Duodenal mucosa (tissue), 2 donors: ENCODE measurements around the gene DDHD1.
A peak's percentile ranks its signal among the peaks of the same experiment; 100 is the strongest.
"Not testable (repeated sequence)": the region's sequence is repeated elsewhere in the genome, so short reads cannot be mapped to it uniquely, and the experiment has no call there.

ENCODE experiments used
- H3K27ac ChIP-seq: one replicate; pipeline ENCODE4 v1.7.0; 2013; ENCODE audit warnings: low read depth, low read length
- H3K27me3 ChIP-seq, 2 donors: one replicate each; pipeline ENCODE4 v1.7.0; 2013; ENCODE audit warnings: low read length in 2 of 2, control low read depth in 1 of 2; ENCODE audit not compliant: insufficient read depth in 2 of 2, control insufficient read depth in 1 of 2
- H3K36me3 ChIP-seq, 2 donors: one replicate each; pipeline ENCODE4 v1.7.0; 2013; ENCODE audit warnings: low read length in 2 of 2, control low read depth in 1 of 2; ENCODE audit not compliant: insufficient read depth in 2 of 2, control insufficient read depth in 1 of 2
- H3K4me1 ChIP-seq, 2 donors: one replicate each; pipeline ENCODE4 v1.7.0; 2013; ENCODE audit warnings: low read length in 2 of 2, control low read depth in 1 of 2; ENCODE audit not compliant: insufficient read depth in 2 of 2, control insufficient read depth in 1 of 2
- H3K4me3 ChIP-seq, 2 donors: one replicate each; pipeline ENCODE4 v1.7.0; 2013; ENCODE audit warnings: low read length in 2 of 2, low read depth in 1 of 2
- H3K9ac ChIP-seq, 2 donors: one replicate each; pipeline ENCODE4 v1.7.0; 2013; ENCODE audit warnings: low read length in 2 of 2, low read depth in 1 of 2
- H3K9me3 ChIP-seq, 2 donors: one replicate each; pipeline ENCODE4 v1.7.0; 2013; ENCODE audit warnings: low read length in 2 of 2, control low read depth in 1 of 2; ENCODE audit not compliant: control insufficient read depth in 1 of 2

Gene DDHD1

GRCh38 chr14:53109105-53110041 lies 43.8 kb downstream of the DDHD1 start:
- Histone ChIP-seq H3K36me3 (no peaks in the 10 kb centered on the region), H3K9ac (peak overlapping the region in 1 of 2 donors; percentile 16), H3K9me3 (peaks cover 0 to 3% of the 10 kb centered on the region in 2 donors), H3K4me1 (peaks cover 5 to 9% of the 10 kb centered on the region in 2 donors), H3K27me3 (no peaks in the 10 kb centered on the region), H3K27ac (no peak overlapping the region), H3K4me3 (peak overlapping the region; percentile 27 to 52)

GRCh38 chr14:53108292-53109104 lies 44.6 kb downstream of the DDHD1 start:
- Histone ChIP-seq H3K9ac (peak overlapping the region in 1 of 2 donors; percentile 16), H3K4me3 (peak overlapping the region; percentile 27 to 52), H3K4me1 (peaks cover 5 to 9% of the 10 kb centered on the region in 2 donors), H3K27ac (no peak overlapping the region), H3K27me3 (no peaks in the 10 kb centered on the region), H3K36me3 (no peaks in the 10 kb centered on the region), H3K9me3 (peaks cover 0 to 3% of the 10 kb centered on the region in 2 donors)

DNA sequence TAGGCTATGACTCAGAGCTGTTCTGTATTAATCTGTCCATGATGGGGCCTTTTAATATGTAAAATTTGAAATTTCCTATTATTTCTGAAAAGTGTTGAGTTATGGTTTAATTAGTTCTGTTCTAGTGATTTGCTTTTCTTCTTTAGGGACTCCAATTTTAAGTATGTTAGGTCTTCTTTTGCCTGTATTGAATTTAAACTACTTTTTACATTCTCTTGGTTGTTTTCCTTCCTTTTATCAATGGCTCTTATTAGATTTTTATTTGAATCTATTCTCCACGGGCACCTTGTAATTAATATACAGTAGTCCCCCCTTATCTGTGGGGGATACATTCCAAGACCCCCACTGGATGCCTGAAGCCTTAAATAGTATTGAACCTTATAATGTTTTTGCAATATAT lies 46.4 kb downstream of the DDHD1 start:
- H3K4me3 ChIP-seq: no peak overlapping the region
- no peak overlapping the region for H3K9ac ChIP-seq
- H3K27me3 ChIP-seq: no peaks in the 10 kb centered on the region
- no peaks in the 10 kb centered on the region for H3K36me3 ChIP-seq
- no peak overlapping the region for H3K27ac ChIP-seq
- H3K4me1 ChIP-seq: peaks cover 5 to 9% of the 10 kb centered on the region in 2 donors
- H3K9me3 ChIP-seq: peaks cover 0 to 3% of the 10 kb centered on the region in 2 donors

GRCh38 chr14:53103636-53104340 lies 49.3 kb downstream of the DDHD1 start:
- Histone ChIP-seq H3K4me1 (no peaks in the 10 kb centered on the region), H3K27me3 (no peaks in the 10 kb centered on the region), H3K36me3 (no peaks in the 10 kb centered on the region), H3K4me3 (no peak overlapping the region), H3K27ac (no peak overlapping the region), H3K9me3 (peaks cover 0 to 3% of the 10 kb centered on the region in 2 donors), H3K9ac (no peak overlapping the region)

- H3K27ac ChIP-seq: no peak overlapping the region
- no peaks in the 10 kb centered on the region for H3K27me3 ChIP-seq
- H3K36me3 ChIP-seq: no peaks in the 10 kb centered on the region
- no peak overlapping the region for H3K4me3 ChIP-seq
- H3K9ac ChIP-seq: no peak overlapping the region
- H3K4me1 ChIP-seq: no peaks in the 10 kb centered on the region
- no peaks in the 10 kb centered on the region for H3K9me3 ChIP-seq
Measured at GRCh38 chr14:53093206-53093605, 59.9 kb downstream of the DDHD1 start.

DNA sequence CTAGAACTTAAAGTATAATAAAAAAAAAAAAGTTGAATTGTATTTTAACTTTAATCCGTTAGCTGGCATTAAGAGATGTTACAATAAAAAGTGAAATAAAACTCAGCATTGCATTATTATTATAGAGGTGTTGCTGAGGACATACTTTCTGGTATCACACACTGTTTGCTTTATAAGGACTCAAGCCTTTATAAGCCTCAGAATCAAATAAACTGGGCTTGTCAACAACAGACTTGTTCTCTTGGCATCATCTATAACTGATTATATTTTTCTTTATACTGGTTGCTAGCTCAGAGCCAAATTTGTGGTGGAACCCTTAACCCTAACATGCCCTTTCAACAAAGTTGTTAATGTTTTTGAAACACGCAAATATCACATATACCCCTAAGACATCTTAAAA lies 62.3 kb downstream of the DDHD1 start:
- H3K27me3 ChIP-seq: no peaks in the 10 kb centered on the region
- H3K27ac ChIP-seq: no peak overlapping the region
- no peaks in the 10 kb centered on the region for H3K9me3 ChIP-seq
- H3K4me1 ChIP-seq: no peaks in the 10 kb centered on the region
- no peak overlapping the region for H3K4me3 ChIP-seq
- H3K9ac ChIP-seq: no peak overlapping the region
- H3K36me3 ChIP-seq: no peaks in the 10 kb centered on the region

DNA sequence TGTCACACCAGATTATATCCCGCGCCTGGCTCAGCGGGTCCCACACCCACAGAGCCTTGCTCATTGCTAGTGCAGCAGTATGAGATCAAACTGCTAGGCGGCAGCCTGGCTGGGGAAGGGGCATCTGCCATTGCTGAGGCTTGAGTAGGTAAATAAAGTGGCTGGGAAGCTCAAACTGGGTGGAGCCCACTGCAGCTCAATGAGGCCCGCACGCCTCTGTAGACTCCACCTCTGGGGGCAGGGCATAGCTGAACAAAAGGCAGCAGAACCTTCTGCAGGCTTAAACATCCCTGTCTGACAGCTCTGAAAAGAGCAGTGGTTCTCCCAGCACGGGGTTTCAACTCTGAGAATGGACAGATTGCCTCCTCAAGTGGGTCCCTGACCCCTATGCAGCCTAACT lies 68.2 kb downstream of the DDHD1 start:
- not testable (repeated sequence) for H3K9me3 ChIP-seq, H3K27me3 ChIP-seq, H3K9ac ChIP-seq, H3K36me3 ChIP-seq, H3K4me1 ChIP-seq, H3K27ac ChIP-seq, H3K4me3 ChIP-seq

DNA sequence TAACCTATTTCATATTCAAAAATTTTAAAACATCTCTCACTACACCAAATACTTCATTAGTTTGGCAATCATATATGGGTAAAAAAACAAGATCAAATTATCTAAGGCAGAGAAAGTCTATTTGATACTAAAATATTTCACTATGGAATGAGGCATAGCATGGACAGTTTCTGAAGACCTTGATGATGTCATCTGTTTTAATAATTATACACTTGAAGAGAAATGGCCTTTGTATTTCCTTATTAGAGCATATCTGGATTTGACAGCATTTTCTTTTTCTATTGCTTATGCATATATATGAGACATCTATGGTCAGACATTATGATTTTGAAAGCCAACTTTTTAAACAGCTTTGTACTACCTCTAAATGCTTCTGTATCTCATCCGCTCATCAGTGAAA lies 88.6 kb downstream of the DDHD1 start:
- Histone ChIP-seq H3K4me3 (no peak overlapping the region), H3K9ac (no peak overlapping the region), H3K27ac (no peak overlapping the region), H3K27me3 (no peaks in the 10 kb centered on the region), H3K9me3 (no peaks in the 10 kb centered on the region), H3K36me3 (no peaks in the 10 kb centered on the region), H3K4me1 (no peaks in the 10 kb centered on the region)

DNA sequence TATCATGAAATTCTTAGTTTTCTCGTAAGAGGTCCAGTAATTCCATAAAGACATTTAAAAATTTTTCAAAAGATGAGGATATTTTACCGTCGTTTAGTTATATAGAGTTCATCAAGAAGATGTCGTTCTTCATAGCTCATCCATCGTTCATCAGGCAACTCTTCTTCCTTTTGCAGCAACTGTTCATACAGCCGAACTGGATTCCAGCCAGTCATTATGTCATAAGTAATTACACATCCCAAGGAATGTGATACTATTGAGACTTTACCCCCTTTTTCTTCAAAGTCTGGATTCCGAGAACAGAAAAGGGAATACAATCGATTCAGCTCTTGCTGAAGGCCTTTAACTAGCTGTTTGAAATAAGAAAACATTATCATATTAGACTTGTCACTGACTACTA lies 90.3 kb downstream of the DDHD1 start:
- Histone ChIP-seq H3K27ac (no peak overlapping the region), H3K4me3 (no peak overlapping the region), H3K36me3 (no peaks in the 10 kb centered on the region), H3K9me3 (no peaks in the 10 kb centered on the region), H3K27me3 (no peaks in the 10 kb centered on the region), H3K9ac (no peak overlapping the region), H3K4me1 (no peaks in the 10 kb centered on the region)

DNA sequence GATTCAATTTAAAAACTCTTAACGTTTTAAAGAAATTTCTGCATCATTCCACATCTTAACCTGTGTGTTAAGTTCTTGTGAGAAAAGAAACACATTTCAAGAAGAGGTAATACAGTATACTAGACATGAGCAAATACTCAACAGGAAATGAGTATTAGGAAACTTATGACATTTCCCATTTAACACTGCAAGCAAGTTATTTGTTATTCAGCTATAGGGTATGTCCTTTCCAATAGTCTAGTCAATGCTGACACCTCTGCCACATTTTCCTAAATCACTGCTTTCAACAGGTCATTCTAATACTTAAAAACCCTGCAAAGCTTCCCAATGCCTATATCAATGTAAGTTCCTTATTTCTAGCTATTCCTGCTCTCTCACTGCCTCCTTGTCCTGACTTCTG lies 93.1 kb downstream of the DDHD1 start:
- Histone ChIP-seq H3K9me3 (no peaks in the 10 kb centered on the region), H3K4me1 (no peaks in the 10 kb centered on the region), H3K27me3 (no peaks in the 10 kb centered on the region)

More for the DNA sequence above, 93.1 kb downstream of the DDHD1 start:
- H3K27ac ChIP-seq: no peak overlapping the region
- H3K36me3 ChIP-seq: no peaks in the 10 kb centered on the region
- H3K9ac ChIP-seq: no peak overlapping the region
- no peak overlapping the region for H3K4me3 ChIP-seq
